Tibial nerve (tissue), 4 donors: Measurements from ENCODE around the gene NPDC1. TPM values are rescaled to one million over a fixed set of nuclear protein-coding genes. Genes with fewer than 3 reads are reported as not detected.

Source experiments
- DNase-seq, 2 donors: peaks; one replicate each; pipeline ENCODE4 v3.0.0-alpha.2; 2019; ENCODE audit warnings: low spot score in 2 of 2
- H3K27ac ChIP-seq, 4 donors: fragments of 200-600 bp; sonication (generic) in 3 of 4; one replicate each; pipeline ENCODE4 v1.5.1; 2017 to 2019; ENCODE audit warnings: mild to moderate bottlenecking in 1 of 4
- H3K27me3 ChIP-seq, 2 donors: fragments of 200-600 bp; sonication (generic) in 1 of 2; one replicate each; pipeline versions ENCODE4 v1.5.1 to v1.6.0; 2017 to 2019
- H3K36me3 ChIP-seq, 3 donors: fragments of 200-600 bp; sonication (generic); one replicate each; pipeline ENCODE4 v1.5.1; 2018 to 2019
- H3K4me1 ChIP-seq, 4 donors: fragments of 200-600 bp; sonication (generic) in 3 of 4; one replicate each; pipeline ENCODE4 v1.5.1; 2017 to 2019
- H3K4me3 ChIP-seq, 4 donors: fragments of 200-600 bp; sonication (generic) in 3 of 4; one replicate each; pipeline ENCODE4 v1.5.1; 2017 to 2019; ENCODE audit warnings: mild to moderate bottlenecking in 1 of 4, moderate library complexity in 1 of 4
- H3K9me3 ChIP-seq, 4 donors: fragments of 200-600 bp; sonication (generic) in 3 of 4; one replicate each; pipeline ENCODE4 v1.5.1; 2017 to 2019
- EP300 ChIP-seq, 2 donors: sonication (generic); formaldehyde crosslinking; IDR thresholded peaks; one replicate each; pipeline ENCODE4 v1.6.1; 2017; ENCODE audit warnings: antibody characterized with exemption in 2 of 2, mild to moderate bottlenecking in 1 of 2
- POLR2A ChIP-seq, 2 donors: fragments of 450-650 bp; IDR thresholded peaks; one replicate each; pipeline ENCODE4 v1.6.1; 2017; ENCODE audit warnings: antibody characterized with exemption in 2 of 2, mild to moderate bottlenecking in 2 of 2, moderate library complexity in 2 of 2
- WGBS, 2 donors: methylation state at CpG; one replicate each; pipeline ENCODE4 v1.1.5; 2018; 5-methylcytosine and 5-hydroxymethylcytosine counted together
- total RNA-seq, 4 donors: library from RNA; depleted of rRNA; stranded (reverse); fragments of >200 nt; gene quantifications; one replicate each; pipeline ENCODE4 v1.1.0, GENCODE V29; 2016
- TF ChIP-seq, protein P1 (sequence below), 5 experiments: fragments of 200-600 bp in 3 of 5; fragments of 450-650 bp in 2 of 5; sonication (generic) in 3 of 5; IDR thresholded peaks; one replicate each; pipeline ENCODE4 v1.5.1; 2016 to 2019; ENCODE audit warnings: antibody characterized with exemption in 5 of 5, mild to moderate bottlenecking in 3 of 5, moderate library complexity in 2 of 5

The NPDC1 gene
- total RNA-seq, 4 donors from 2014 or later = 80.6 to 269 (median 182) TPM

DNA sequence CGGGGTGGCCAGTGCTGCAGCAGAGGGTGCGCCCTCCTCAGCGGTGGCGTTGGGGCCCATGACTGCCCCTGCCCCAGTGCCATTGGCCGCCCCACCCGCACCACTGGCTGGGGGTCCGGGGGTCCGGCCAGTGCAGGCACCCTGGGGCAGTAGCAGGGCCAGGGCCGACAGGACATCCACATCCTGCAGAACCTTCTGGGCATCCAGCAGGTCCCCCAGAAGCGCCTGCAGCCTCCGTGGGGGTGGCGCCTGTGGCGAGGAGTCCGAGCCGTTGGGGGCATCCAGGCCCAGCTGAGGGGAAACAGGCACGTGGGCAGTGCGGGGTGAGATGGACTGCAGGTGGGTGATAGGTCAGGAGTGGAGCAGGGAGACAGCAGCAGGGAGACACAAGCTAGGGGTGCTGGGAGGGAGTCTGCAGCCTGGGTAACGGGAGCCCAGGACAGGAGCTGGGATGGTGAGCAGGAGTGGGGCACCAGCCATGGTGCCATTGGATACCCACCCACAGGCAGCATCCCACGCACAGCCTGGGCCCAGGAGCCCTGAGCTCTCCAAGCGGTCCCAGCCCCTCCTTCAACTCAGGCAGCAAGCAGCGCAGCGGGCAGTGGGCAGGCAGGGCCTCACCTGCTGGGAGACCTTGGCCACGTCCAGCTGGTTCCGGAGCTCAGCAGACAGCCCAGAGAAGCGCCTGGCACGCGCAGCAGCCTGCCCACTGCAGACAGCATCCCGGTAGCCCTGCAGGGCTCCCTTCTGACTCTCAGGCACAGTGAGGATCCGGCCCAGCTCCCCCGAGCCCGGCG is 25.0 kb downstream of the NPDC1 start:
- no peak overlapping the region for H3K4me3 ChIP-seq
- 92 to 94% methylated on average over 14 to 27 of the region's 32 CpGs for WGBS, 2 donors
- no peaks in the 10 kb centered on the region for H3K27me3 ChIP-seq
- no peaks in the 10 kb centered on the region for H3K9me3 ChIP-seq
- H3K4me1 ChIP-seq = peaks cover 0 to 43% (median 30%) of the 10 kb centered on the region in 4 donors
- DNase-seq = no peak
- H3K36me3 ChIP-seq = peaks cover 1 to 66% (median 4%) of the 10 kb centered on the region in 3 donors
- TF ChIP-seq EP300 (IDR thresholded peaks at IDR 0.05) (no peak), POLR2A (IDR thresholded peaks at IDR 0.05) (no peak)
- TF ChIP-seq, protein P1, sequence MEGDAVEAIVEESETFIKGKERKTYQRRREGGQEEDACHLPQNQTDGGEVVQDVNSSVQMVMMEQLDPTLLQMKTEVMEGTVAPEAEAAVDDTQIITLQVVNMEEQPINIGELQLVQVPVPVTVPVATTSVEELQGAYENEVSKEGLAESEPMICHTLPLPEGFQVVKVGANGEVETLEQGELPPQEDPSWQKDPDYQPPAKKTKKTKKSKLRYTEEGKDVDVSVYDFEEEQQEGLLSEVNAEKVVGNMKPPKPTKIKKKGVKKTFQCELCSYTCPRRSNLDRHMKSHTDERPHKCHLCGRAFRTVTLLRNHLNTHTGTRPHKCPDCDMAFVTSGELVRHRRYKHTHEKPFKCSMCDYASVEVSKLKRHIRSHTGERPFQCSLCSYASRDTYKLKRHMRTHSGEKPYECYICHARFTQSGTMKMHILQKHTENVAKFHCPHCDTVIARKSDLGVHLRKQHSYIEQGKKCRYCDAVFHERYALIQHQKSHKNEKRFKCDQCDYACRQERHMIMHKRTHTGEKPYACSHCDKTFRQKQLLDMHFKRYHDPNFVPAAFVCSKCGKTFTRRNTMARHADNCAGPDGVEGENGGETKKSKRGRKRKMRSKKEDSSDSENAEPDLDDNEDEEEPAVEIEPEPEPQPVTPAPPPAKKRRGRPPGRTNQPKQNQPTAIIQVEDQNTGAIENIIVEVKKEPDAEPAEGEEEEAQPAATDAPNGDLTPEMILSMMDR (IDR thresholded peaks at IDR 0.05) = no peak
- H3K27ac ChIP-seq = peak overlapping the region in 2 of 4 donors; percentile 11 to 56

DNA sequence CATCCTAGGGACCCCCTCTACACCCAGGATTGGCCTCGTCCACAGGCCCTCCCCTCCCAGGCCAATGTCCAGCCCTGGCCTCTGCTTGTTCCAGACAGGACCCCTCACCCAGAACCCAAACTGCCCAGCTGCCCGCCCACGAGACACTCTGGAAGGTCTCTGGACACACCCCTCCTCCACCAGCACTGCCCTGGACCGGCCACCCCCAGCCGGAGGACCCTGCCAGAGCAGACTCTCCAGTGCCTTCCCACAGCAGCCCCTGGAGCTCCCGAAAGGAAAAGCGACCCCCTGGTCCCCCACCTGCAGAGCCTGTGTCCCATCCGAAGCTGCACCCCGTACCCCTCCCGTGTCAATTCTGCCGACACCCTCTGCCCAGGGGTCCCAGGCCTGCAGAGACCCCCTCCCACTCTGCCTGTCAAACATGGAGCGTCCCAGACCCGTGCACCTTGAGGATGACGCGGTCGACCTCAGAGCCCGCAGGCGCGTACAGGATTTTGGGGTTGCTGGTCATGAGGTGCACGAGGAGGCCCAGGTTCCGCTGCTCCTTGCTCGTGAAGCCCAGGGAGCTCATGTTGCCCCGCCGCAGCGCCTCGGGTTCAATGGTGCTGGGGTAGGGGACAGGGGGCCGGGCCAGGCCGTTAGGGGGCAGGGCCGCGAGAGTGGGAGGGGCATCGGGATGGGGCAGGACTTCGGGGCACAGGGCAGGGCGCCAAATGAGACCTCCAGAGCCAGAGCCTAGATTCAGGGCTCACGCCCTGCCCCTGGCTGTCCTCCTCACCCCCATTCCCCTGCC is 25.9 kb downstream of the NPDC1 start:
- DNase-seq = no peak
- no peaks in the 10 kb centered on the region for H3K9me3 ChIP-seq
- H3K4me1 ChIP-seq = peaks cover 0 to 35% (median 25%) of the 10 kb centered on the region in 4 donors
- no peaks in the 10 kb centered on the region for H3K27me3 ChIP-seq
- WGBS, 2 donors = 88 to 93% methylated on average over 29 to 34 of the region's 34 CpGs
- peak overlapping the region in 1 of 4 donors; percentile 11 for H3K27ac ChIP-seq
- peaks cover 4 to 75% (median 10%) of the 10 kb centered on the region in 3 donors for H3K36me3 ChIP-seq
- TF ChIP-seq EP300 (IDR thresholded peaks at IDR 0.05) (no peak), POLR2A (IDR thresholded peaks at IDR 0.05) (no peak)
- TF ChIP-seq, protein P1 (IDR thresholded peaks at IDR 0.05) = no peak
- no peak overlapping the region for H3K4me3 ChIP-seq

DNA sequence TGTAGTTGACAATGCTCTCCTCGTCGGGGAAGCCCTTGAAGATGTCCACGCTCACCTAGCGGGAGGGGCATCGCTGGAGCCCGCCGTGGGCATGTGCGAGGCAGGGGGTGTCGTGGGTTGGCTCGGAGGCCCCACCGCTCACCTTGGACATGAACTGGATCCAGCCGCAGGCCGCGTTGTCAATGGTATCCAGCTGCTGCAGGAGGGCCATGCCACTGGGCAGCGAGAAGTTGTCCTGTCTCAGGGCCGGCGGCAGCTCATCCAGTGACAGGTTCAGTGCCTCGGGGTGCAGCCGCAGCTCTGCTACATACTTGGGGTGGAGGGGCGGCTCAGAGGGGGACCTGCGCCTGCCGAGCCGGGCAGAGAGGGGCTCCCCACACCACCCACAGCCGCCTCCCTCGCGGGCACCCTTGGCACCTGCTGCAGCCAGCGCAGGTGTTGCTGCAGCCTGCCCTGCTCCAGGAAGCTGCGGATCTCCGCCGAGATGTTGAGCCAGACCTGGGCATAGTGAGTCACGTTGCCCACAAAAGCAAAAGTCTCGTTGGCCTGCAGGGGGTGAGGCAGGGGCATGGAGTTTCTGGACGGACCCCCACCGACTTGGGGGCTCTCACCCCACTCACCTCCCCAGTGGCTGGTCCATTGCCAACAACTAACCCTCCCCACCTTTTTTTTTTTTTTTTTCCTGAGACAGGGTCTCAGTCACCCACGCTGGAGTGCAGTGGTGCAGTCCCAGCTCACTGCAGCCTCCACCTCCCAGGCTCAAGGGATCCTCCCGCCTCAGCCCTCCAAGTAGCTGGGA is 27.0 kb downstream of the NPDC1 start:
- no peaks in the 10 kb centered on the region for H3K27me3 ChIP-seq
- H3K9me3 ChIP-seq = no peaks in the 10 kb centered on the region
- 91 to 92% methylated on average over 21 to 32 of the region's 36 CpGs for WGBS, 2 donors
- no peak overlapping the region for H3K27ac ChIP-seq
- DNase-seq = no peak
- peaks cover 4 to 86% (median 13%) of the 10 kb centered on the region in 3 donors for H3K36me3 ChIP-seq
- no peak overlapping the region for H3K4me3 ChIP-seq
- no peak for TF ChIP-seq EP300 (IDR thresholded peaks at IDR 0.05)
- TF ChIP-seq POLR2A (IDR thresholded peaks at IDR 0.05) = no peak
- TF ChIP-seq, protein P1 (IDR thresholded peaks at IDR 0.05) = no peak
- peaks cover 0 to 23% (median 18%) of the 10 kb centered on the region in 4 donors for H3K4me1 ChIP-seq

DNA sequence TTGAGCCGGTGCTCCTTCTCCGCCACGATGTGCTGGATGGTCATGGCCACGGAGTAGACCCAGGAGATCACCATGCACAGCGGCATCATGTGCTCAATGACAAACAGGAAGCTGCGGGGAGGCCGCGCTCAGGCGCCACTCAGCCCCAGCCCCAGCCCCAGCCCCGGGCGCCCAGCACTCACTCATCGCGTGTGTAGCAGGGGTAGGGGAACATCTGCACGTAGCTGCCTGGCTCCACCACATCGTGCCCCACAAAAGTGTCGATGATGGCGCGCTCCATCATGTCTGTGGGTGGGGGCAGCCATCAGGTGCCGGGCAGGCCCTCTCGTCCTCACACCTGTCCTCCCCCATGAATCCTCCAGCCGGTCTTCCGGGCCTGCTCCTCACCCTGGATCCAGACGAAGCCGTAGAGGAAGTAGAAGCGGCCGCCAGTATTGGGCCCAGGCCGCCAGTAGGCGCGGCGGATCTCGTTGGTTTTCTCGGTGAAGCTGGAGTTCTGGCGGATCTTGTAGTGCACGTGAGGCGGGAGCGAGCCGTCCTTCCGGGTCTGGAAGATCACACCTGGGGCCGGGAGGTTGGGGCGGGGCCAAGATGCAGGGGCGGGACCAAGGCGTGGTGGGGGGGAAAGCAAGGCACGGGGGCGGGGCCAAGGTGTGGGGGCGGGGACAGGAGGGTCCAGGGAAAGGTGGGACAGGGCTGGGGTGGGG is 28.0 kb downstream of the NPDC1 start:
- peaks cover 0 to 13% (median 8%) of the 10 kb centered on the region in 4 donors for H3K4me1 ChIP-seq
- no peaks in the 10 kb centered on the region for H3K9me3 ChIP-seq
- H3K27ac ChIP-seq = no peak overlapping the region
- TF ChIP-seq, protein P1 (IDR thresholded peaks at IDR 0.05) = no peak
- no peak for TF ChIP-seq POLR2A (IDR thresholded peaks at IDR 0.05)
- TF ChIP-seq EP300 (IDR thresholded peaks at IDR 0.05) = no peak
- no peak overlapping the region for H3K4me3 ChIP-seq
- no peak for DNase-seq
- H3K27me3 ChIP-seq = no peaks in the 10 kb centered on the region
- H3K36me3 ChIP-seq = peaks cover 4 to 96% (median 13%) of the 10 kb centered on the region in 3 donors
- WGBS, 2 donors = 94 to 95% methylated on average over 32 to 37 of the region's 45 CpGs
